Activated CD4-positive, alpha-beta T cell treated with anti-CD3 and anti-CD28 coated beads, Interleukin-2, Interleukin-6, amounts not matched to agents 100 ng/mL and 50 ng/mL, durations not matched to agents 16 hours and 8 hours (primary cell): ENCODE results near the gene PPM1B.
A peak's percentile ranks its signal among the peaks of the same experiment; 100 is the strongest.

Experiments
- DNase-seq: peaks from one replicate; pipeline ENCODE4 v3.0.0-alpha.2; 2020

Gene PPM1B

DNA sequence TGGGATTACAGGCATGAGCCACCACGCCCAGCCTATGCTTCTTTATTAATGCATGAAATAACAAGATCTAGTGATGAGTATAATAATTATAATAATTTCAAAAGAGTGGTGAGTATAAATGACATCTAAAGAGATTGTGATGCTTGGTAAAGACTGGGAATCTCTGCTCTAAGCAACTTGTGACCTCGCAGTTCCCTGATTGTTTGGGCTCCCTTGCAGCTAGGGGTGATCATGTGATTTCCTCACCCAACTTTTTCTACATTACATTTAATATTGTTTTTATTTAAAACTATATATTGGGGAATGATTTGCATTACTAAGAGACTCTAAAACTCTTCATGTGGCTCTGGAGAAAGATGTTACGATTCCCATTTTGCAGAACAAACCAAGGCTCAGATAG is 4.1 kb upstream of the PPM1B start:
- DNase-seq, result no peak

- no peak for DNase-seq
Measured at GRCh38 chr2:44166096-44166495, 2.6 kb upstream of the PPM1B start.

DNA sequence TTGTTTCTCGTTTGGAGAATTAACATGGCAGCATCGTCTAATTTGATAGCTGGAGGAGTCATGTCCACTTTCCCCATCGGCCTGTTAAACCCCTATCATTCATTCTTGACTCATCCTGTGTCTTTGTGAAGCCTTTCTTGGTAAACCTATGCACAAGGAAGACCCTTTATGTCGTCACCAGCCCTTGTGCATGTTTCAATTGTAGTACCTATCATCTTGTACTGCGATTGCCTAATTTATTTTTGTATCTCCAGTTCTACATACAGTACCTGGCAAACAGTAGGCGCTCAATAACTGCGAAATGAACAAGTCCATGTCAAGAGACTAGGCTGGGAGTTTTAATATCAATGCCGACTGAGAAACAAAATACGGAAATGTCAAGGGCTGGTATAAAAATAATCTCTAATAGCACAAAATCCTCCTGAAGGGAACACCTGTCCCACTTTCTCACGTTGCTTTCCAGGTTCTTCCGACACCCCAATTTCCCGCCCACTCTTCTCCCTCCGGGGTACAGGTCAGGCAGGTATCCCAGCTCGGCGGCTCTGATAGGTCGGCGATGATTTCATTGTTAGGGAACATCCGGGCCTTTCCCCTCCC is 1.3 kb upstream of the PPM1B start:
- no peak for DNase-seq

DNA sequence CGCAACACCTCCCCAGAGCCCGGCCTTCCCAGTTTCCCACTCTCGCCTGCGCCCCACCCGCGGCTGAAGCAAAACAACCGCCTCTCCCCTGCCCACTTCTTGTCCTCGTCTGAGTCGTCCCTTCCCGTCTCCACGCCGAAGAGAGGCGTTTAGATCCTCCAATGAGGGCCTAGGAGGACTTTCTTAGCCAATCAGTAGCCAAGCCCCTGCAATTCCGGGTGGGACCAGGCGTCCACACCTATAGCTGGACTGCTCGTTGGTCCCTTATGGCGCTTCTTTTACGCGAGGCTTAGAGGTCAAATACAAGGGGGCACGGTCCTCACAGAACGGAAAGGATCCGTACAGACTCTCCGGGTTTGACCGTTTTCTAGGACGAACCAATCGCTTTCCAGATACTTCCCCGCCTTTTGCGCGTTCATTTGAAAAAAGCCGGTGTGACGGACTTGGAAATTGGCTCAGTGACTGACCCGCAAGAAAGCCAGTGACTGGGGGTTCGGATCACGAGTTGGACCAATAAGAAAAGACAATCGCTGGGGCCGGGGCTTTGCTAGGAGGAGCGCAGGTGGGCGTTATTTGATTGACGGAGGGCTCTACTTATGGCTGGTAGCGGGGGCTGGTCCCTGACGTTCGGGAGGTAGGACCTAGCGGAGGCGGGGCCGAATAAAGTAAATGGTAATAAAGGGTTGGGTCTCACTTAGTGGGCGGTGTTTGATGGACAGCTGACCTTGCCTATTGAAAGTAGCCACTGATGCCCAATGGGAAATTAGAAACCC is 581 bp upstream of the PPM1B start:
- peak; percentile 100 for DNase-seq

DNA sequence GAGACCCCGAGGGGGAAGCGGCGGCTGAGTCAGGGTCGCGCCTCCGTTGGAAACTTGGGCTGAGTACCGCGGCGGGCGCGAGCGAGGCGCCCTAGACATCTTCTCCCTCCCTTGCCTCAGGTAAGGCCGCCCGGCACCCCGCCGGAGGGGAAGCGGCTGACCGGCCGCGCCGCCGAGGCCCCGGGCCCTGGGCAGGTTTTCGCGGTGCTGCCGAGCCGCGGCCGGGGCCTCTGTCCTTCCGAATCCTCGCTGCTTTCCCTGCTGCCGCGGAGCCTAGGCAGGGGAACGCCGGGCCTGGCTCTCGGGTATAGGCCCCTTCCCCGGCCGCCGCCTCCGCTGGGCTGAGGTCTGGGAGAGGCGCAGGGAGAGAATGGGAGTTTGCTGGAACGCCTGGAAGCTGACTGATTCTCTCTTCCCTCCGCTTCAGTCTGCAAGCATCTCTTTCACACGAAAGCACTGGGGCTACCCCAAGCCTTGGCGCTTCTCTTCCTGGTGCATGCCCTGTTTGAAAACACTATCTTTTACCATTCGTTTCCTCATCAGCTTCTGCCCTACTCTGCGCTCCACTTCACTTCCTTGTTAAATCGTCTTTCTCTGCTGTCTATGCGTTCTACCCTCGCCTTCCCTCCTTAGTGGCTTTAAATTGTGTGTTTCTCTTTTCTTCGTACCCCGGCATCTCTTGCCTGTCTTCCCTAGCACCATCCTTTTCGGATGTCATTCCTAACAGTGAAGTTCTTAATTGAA is 652 bp downstream of the PPM1B start:
- DNase-seq, result peak; percentile 63

DNA sequence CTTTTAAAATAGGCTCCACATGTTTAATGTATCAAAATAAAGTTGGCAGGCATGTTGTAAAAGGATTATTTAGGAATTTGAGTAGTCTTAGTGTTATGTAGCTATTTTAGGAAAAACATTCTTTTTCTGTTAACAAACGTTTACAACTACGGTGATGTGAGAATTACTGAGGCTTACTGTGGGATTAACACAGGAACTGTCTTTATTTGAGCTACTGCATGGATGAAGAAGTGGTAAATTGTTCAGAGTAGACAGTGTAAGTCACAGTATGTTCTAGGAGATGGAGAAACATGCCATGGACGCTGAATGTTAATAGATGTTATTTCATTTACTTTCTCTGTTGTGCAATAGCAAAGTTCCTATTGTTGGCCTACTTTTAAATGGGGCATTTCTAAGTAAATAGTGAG is 1.6 kb downstream of the PPM1B start:
- no peak for DNase-seq

GRCh38 chr2:44171018-44171417 is 2.3 kb downstream of the PPM1B start:
- DNase-seq, result no peak

GRCh38 chr2:44171442-44171841 is 2.8 kb downstream of the PPM1B start:
- peak; percentile 9 for DNase-seq

- DNase-seq, result no peak
Measured at GRCh38 chr2:44172576-44172975, 3.9 kb downstream of the PPM1B start.

DNA sequence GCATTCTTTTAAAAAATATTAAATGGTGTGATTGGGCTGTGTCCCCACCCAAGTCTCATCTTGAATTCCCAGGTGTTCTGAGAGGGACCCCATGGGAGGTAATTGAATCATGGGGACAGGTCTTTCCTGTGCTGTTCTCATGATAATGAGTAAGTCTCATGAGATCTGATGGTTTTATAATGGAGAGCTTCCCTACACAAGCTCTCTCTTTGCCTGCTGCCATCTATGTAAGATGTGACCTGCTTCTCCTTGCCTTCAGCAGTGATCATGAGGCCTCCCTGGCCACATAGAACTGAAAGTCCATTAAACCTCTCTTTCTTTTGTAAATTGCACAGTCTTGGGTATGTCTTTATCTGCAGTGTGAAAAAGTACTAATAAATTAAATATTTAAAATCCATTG is 10.3 kb downstream of the PPM1B start:
- no peak for DNase-seq

DNA sequence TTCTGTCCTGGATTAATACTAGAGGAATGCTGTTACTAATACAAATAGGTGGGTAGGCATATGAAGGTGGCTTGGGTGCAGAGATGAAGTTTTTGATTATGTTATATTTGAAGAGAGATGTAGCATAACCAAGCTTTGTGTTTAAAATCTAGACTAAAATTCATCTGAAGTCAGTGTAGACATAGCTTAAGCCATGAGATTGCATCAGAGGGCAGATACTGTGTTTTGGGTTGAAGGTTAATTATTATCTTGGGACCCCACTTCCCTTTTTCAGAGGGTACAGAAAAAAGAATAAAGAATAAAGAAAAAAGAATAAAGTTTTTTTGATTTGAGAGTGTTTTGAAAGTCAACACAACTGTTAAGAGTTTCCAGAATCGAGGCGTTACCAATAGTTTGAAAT is 13.0 kb downstream of the PPM1B start:
- DNase-seq, result no peak

GRCh38 chr2:44184106-44184505 is 15.4 kb downstream of the PPM1B start:
- DNase-seq, result no peak

- DNase-seq, result no peak
Measured at GRCh38 chr2:44186810-44187209, 18.1 kb downstream of the PPM1B start.

GRCh38 chr2:44187251-44187650 is 18.6 kb downstream of the PPM1B start:
- DNase-seq, result no peak

GRCh38 chr2:44188696-44189095 is 20.0 kb downstream of the PPM1B start:
- DNase-seq, result no peak

- DNase-seq, result no peak
Measured at GRCh38 chr2:44189104-44189503, 20.4 kb downstream of the PPM1B start.

DNA sequence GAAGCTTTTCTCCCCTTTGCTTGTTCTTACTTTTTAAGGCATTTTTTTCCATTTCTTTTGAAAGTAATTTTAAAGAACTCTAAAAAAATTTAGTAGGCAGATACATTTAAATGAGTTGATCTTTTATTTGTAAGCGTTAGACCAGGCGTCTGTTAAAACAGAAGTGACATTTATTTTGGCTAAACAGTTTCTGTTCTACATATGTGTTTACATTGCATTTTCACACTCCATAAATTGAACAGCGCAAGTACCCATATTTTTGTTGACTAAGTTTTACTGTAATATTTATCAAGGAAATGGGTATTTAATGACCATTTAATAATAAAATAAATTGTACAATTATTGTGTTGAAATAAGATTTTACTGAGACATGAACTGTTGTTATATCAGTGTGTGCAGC is 21.9 kb downstream of the PPM1B start:
- no peak for DNase-seq

GRCh38 chr2:44191739-44192138 is 23.1 kb downstream of the PPM1B start:
- DNase-seq, result peak; percentile 35

- no peak for DNase-seq
Measured at GRCh38 chr2:44192646-44193045, 24.0 kb downstream of the PPM1B start.

DNA sequence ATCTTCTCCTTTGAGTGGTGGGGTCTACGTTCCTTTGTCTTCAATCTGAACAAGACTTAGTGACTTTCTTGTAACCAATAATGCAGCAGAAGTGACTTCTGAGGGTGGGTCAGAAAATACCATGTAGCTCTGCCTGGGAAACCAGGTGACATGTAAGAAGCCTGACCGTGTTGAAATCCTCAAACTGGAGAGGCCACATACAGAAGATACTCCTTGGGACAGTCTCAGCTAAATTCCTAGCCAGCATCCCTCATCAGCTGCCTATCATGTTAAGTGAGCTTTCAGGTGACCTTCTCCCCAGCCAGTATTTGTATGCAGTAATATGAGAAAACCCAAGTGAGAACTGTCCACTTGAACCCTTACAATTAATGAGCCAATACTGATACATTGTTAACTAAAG is 27.0 kb downstream of the PPM1B start:
- no peak for DNase-seq

DNA sequence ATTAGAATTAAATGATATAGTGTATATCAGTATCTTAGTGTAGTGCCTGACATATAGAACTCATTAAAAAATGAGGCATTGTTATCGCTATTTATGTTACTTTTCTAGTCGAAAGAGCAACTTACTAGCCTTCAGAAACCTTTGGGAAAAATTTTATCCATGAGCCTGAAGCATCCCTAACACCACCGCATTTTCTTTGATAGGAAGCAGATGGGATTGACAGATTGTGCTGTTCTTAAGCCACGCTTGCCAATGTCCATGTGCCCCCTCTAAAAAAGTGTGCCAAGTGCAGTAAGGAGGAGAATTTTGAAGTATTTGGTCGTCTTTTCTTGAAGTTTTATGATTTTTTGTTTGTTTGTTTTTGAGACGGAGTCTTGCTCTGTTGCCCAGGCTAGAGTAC is 29.1 kb downstream of the PPM1B start:
- DNase-seq, result no peak

DNA sequence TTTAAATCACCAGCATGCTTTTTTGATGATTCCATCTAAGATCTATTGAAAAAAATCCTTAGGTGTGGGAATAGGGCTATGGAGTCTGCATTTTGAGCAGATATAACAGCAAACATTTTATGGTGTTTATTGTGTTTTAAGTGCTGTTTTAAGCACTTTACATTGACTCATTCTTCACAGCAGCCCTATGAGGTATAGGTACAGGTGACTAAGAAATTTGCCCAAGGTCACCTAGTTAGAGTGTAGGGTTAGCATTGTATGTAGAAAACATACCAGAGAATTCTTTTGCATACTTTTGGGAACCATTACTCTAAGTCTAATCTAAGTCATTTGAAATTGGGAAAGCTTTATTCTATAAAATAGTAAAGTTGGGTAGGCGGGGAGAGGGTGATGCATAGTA is 31.3 kb downstream of the PPM1B start:
- no peak for DNase-seq

- DNase-seq, result no peak
Measured at GRCh38 chr2:44200759-44201158, 32.1 kb downstream of the PPM1B start.

GRCh38 chr2:44201648-44202165 is 33.0 kb downstream of the PPM1B start:
- no peak for DNase-seq
